GM06990 (cell line): ENCODE data around the gene CCDC201.
"Not testable (repeated sequence)": the region's sequence is repeated elsewhere in the genome, so short reads cannot be mapped to it uniquely, and the experiment has no call there.

Experiments used
- DNase-seq: peaks from one replicate; pipeline ENCODE4 v3.0.0-alpha.2; 2011; ENCODE audit not compliant: insufficient read length; ENCODE audit errors: extremely low read depth
- H3K27me3 ChIP-seq: replicated peaks from 2 replicates; pipeline ENCODE4 v1.6.0; 2011; ENCODE audit warnings: low read length; ENCODE audit not compliant: control insufficient read depth, insufficient read depth
- H3K36me3 ChIP-seq: 2 replicates; pipeline ENCODE4 v1.5.1; 2011; ENCODE audit warnings: low read length; ENCODE audit not compliant: control insufficient read depth, insufficient read depth
- H3K4me3 ChIP-seq: replicated peaks from 2 replicates; pipeline ENCODE4 v1.5.1; 2011; ENCODE audit warnings: low read depth, mild to moderate bottlenecking, control low read depth, low read length
- TF ChIP-seq, protein P1 (sequence below): IDR thresholded peaks from 2 replicates; pipeline ENCODE4 v1.5.1; 2011; ENCODE audit warnings: low read length, control low read depth, mild to moderate bottlenecking, inconsistent platforms; ENCODE audit not compliant: insufficient read depth, poor library complexity, severe bottlenecking

The CCDC201 gene

DNA sequence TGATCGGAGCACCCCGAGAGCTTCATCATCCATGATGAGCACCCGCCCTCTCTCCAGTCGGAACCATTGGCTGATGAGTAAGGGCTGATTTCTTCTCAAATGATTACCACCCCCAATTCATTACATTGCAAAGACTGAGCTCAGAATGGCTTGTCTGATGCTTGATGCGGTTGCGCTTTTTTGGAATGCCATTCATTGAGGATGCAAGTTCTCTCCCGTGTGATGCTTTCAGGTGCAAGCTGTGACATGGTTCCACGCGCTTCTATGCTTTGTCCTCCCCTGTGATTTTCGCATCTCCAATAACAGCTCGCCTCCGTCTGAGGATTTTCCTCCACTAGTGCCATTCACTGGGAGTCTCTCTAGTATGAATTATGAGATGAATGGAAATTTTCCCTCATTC is 43.0 kb downstream of the CCDC201 start:
- not testable (repeated sequence) for H3K4me3 ChIP-seq, H3K36me3 ChIP-seq

DNA sequence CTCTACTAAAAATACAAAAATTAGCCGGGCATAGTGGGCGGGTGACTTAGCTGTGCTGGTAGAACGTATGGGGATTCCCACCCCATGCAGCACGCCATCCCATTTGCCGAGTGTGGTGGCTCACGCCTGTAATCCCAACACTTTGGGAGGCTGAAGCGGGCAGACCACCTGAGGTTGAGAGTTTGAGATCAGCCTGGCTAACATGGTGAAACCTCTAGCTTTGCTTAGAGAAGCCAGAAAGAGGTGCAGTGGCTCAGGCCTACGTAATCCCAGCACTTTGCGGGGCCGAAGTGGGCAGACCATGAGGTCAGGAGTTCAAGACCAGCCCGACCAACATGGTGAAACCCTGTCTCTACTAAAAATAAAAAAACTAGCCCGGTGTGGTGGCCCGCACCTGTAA is 45.2 kb downstream of the CCDC201 start:
- not testable (repeated sequence) for H3K4me3 ChIP-seq, DNase-seq, H3K36me3 ChIP-seq, H3K27me3 ChIP-seq

More for the DNA sequence above, 43.0 kb downstream of the CCDC201 start:
- DNase-seq, H3K27me3 ChIP-seq: not testable (repeated sequence)

- not testable (repeated sequence) for H3K4me3 ChIP-seq, H3K27me3 ChIP-seq, DNase-seq, H3K36me3 ChIP-seq
Observed at GRCh38 chr7:45826550-45826949, 46.3 kb downstream of the CCDC201 start.

DNA sequence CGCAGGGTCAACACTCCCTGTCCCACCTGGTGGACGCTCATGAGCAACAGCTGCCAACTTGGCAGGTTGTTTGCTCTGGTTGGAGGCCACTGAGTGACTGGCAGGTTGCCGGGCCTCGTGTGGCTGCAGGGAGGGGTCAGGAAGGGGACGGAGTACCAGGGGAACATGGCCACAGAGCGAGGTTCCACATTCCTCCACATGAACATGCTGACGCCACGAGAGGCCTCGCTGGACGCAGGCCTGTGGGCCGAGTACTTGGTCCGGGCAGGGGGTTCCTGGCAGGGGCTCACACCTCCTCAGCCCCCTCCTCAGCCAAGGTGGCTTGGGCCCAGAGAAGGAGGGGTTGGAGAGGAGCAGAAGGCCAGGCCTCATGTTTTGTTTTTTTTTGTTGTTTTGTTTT is 54.1 kb downstream of the CCDC201 start:
- not testable (repeated sequence) for H3K36me3 ChIP-seq, H3K27me3 ChIP-seq, H3K4me3 ChIP-seq, DNase-seq

GRCh38 chr7:45817913-45818312 is 55.0 kb downstream of the CCDC201 start:
- H3K36me3 ChIP-seq, H3K4me3 ChIP-seq, H3K27me3 ChIP-seq, DNase-seq: not testable (repeated sequence)

DNA sequence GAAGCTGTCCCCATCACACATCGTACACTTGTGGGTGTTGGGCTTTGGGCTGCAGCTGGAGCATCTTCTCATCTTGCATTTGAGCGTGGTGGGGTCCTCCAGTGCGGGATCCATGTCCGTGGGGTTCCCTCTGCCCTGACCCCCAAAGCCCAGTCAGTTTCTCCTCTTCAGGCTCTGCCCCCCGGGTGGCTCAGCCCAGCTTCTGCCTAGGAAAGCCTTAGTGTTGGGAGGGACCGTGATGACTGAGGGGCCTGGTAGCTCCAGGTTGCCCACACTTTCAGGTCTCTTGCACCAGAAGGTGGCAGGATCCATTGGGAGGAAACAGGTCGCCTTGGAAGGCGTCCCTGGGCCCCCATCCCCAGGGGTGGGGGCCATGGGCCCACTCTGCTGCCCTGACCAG is 55.9 kb downstream of the CCDC201 start:
- H3K4me3 ChIP-seq, H3K36me3 ChIP-seq, H3K27me3 ChIP-seq, DNase-seq: not testable (repeated sequence)

GRCh38 chr7:45814216-45815118 is 58.4 kb downstream of the CCDC201 start:
- H3K27me3 ChIP-seq, H3K36me3 ChIP-seq, DNase-seq, H3K4me3 ChIP-seq: not testable (repeated sequence)

DNA sequence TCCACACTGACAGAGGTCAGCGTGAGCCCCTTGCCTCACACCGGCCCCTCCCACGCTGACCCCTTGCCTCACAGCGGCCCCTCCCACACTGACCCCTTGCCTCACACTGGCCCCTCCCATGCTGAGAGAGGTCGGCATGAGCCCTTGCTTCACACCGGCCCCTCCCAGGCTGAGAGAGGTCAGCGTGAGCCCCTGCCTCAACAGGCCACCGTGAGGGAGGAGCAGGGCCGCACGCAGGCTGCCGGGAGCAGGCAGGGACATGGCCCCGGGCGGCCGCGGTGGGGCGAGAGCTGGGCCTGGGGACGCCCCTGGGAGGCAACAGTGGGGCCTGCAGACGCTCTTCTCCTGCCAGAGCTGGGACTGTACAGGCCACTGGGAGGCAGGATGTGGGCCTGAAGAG is 59.1 kb downstream of the CCDC201 start:
- DNase-seq, H3K36me3 ChIP-seq, H3K27me3 ChIP-seq, H3K4me3 ChIP-seq: not testable (repeated sequence)

DNA sequence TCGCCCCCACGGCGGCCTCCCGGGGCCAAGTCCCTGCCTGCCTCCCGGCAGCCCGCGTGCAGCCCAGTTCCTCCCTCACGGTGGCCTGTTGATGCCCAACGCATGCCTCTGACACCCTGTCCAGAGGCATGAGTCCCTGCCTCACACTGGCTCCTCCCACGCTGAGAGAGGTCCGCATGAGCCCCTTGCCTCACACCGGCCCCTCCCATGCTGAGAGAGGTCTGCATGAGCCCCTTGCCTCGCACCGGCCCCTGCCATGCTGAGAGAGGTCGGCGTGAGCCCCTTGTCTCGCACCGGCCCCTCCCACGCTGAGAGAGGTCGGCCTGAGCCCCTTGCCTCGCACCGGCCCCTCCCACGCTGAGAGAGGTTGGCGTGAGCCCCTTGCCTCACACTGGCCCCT is 59.9 kb downstream of the CCDC201 start:
- DNase-seq = no peak
- TF ChIP-seq, protein P1, sequence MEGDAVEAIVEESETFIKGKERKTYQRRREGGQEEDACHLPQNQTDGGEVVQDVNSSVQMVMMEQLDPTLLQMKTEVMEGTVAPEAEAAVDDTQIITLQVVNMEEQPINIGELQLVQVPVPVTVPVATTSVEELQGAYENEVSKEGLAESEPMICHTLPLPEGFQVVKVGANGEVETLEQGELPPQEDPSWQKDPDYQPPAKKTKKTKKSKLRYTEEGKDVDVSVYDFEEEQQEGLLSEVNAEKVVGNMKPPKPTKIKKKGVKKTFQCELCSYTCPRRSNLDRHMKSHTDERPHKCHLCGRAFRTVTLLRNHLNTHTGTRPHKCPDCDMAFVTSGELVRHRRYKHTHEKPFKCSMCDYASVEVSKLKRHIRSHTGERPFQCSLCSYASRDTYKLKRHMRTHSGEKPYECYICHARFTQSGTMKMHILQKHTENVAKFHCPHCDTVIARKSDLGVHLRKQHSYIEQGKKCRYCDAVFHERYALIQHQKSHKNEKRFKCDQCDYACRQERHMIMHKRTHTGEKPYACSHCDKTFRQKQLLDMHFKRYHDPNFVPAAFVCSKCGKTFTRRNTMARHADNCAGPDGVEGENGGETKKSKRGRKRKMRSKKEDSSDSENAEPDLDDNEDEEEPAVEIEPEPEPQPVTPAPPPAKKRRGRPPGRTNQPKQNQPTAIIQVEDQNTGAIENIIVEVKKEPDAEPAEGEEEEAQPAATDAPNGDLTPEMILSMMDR = no peak
- H3K27me3 ChIP-seq = no peaks in the 10 kb centered on the region
- no peak overlapping the region for H3K4me3 ChIP-seq
- no peaks in the 10 kb centered on the region for H3K36me3 ChIP-seq

GRCh38 chr7:45811652-45812234 is 61.1 kb downstream of the CCDC201 start:
- H3K27me3 ChIP-seq, DNase-seq, H3K4me3 ChIP-seq, H3K36me3 ChIP-seq: not testable (repeated sequence)

DNA sequence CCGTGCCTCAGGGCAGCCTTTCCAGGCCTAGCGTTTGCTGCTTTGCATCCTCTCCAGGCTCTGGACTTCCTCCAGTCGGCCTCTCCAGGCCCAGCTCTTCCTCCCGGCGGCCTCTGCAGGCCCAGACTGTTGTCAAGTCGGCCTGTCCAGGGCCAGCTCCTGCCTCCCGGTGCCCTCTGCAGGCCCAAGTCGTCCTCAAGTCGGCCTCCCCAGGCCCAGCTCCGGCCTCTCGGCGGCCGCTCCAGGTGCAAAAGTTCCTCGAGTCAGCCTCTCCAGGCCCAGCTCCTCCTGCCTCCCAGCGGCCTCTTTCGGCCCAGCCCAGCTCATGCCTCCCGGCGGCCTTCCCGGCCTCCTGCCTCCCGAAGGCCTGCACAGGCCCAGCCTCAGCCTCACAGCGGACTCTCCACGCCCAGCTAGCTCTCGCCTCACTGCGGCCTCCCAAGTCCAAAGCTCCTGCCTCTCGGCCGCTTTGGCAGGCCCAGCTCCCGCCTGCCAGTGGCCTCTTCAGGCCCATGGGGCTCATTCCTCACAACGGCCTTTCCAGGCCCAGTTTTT is 62.4 kb downstream of the CCDC201 start:
- DNase-seq, H3K4me3 ChIP-seq, H3K36me3 ChIP-seq, H3K27me3 ChIP-seq: not testable (repeated sequence)
